Trophoblast cell (in vitro differentiated cells and primary cell): ENCODE results near the gene RBBP5.

Source experiments
- DNase-seq, 2 donors: peaks; one replicate each; pipeline ENCODE4 v3.0.0-alpha.2; 2016
- H2AFZ ChIP-seq: 2 replicates; pipeline ENCODE4 v1.6.1; 2013; ENCODE audit warnings: low read length, moderate library complexity, mild to moderate bottlenecking; ENCODE audit not compliant: insufficient read depth, poor library complexity
- H2AK5ac ChIP-seq: 2 replicates; pipeline ENCODE4 v1.6.1; 2013; ENCODE audit warnings: mild to moderate bottlenecking, low read length
- H2BK120ac ChIP-seq: 2 replicates; pipeline ENCODE4 v1.6.1; 2013; ENCODE audit warnings: low read length, mild to moderate bottlenecking, moderate library complexity; ENCODE audit not compliant: insufficient read depth, poor library complexity
- H2BK12ac ChIP-seq: 2 replicates; pipeline ENCODE4 v1.6.1; 2013; ENCODE audit warnings: mild to moderate bottlenecking, low read length, moderate library complexity
- H2BK5ac ChIP-seq: 2 replicates; pipeline ENCODE4 v1.6.1; 2013; ENCODE audit warnings: low read length, low read depth, moderate library complexity, mild to moderate bottlenecking; ENCODE audit not compliant: poor library complexity
- H3K14ac ChIP-seq: 2 replicates; pipeline ENCODE4 v1.6.1; 2013; ENCODE audit warnings: mild to moderate bottlenecking, low read length
- H3K18ac ChIP-seq: 2 replicates; pipeline ENCODE4 v1.6.1; 2013; ENCODE audit warnings: mild to moderate bottlenecking, low read length
- H3K23ac ChIP-seq: 2 replicates; pipeline ENCODE4 v1.6.1; 2013; ENCODE audit warnings: low read length
- H3K27ac ChIP-seq: 2 replicates; pipeline ENCODE4 v1.5.1; 2013; ENCODE audit warnings: low read depth, mild to moderate bottlenecking, inconsistent platforms, low read length, moderate library complexity
- H3K27me3 ChIP-seq: 2 replicates; pipeline ENCODE4 v1.6.1; 2013; ENCODE audit warnings: inconsistent platforms, mild to moderate bottlenecking, low read length, moderate library complexity; ENCODE audit not compliant: insufficient read depth
- H3K36me3 ChIP-seq, 2 experiments: 1 replicate in 1 of 2; 2 replicates in 1 of 2; pipeline ENCODE4 v1.6.1; 2013; ENCODE audit warnings: low read length in 2 of 2, mild to moderate bottlenecking in 2 of 2, moderate library complexity in 1 of 2; ENCODE audit not compliant: insufficient read depth in 2 of 2, control insufficient read depth in 1 of 2
- H3K4ac ChIP-seq: 2 replicates; pipeline ENCODE4 v1.6.1; 2013; ENCODE audit warnings: low read depth, mild to moderate bottlenecking, low read length, moderate library complexity
- H3K4me1 ChIP-seq, 2 experiments: 1 replicate in 1 of 2; 2 replicates in 1 of 2; pipeline ENCODE4 v1.6.1; 2013; ENCODE audit warnings: low read length in 2 of 2, mild to moderate bottlenecking in 2 of 2, moderate library complexity in 1 of 2; ENCODE audit not compliant: insufficient read depth in 2 of 2, control insufficient read depth in 1 of 2
- H3K4me2 ChIP-seq: 2 replicates; pipeline ENCODE4 v1.6.1; 2013; ENCODE audit warnings: inconsistent platforms, mild to moderate bottlenecking, low read length, moderate library complexity
- H3K4me3 ChIP-seq: 2 replicates; pipeline ENCODE4 v1.5.1; 2013; ENCODE audit warnings: mild to moderate bottlenecking, low read depth, low read length, inconsistent platforms
- H3K79me1 ChIP-seq: one replicate; pipeline ENCODE4 v1.6.1; 2013; ENCODE audit warnings: low read length
- H3K79me2 ChIP-seq: 2 replicates; pipeline ENCODE4 v1.6.1; 2013; ENCODE audit warnings: low read length, mild to moderate bottlenecking; ENCODE audit not compliant: control insufficient read depth, insufficient read depth, poor library complexity
- H3K9ac ChIP-seq: 2 replicates; pipeline ENCODE4 v1.6.1; 2013; ENCODE audit warnings: mild to moderate bottlenecking, low read length
- H3K9me3 ChIP-seq: 2 replicates; pipeline ENCODE4 v1.6.1; 2013; ENCODE audit warnings: low read depth, mild to moderate bottlenecking, control low read depth, inconsistent platforms, low read length; ENCODE audit not compliant: insufficient read depth
- H4K12ac ChIP-seq: 2 replicates; pipeline ENCODE4 v1.6.1; 2013; ENCODE audit warnings: low read depth, mild to moderate bottlenecking, low read length, moderate library complexity
- H4K8ac ChIP-seq: 2 replicates; pipeline ENCODE4 v1.6.1; 2013; ENCODE audit warnings: low read depth, mild to moderate bottlenecking, low read length, moderate library complexity
- H4K91ac ChIP-seq: one replicate; pipeline ENCODE4 v1.6.1; 2013; ENCODE audit warnings: low read depth, mild to moderate bottlenecking, low read length, moderate library complexity
- WGBS: extraction: QIAGEN DNeasy Blood & Tissue Kit; methylation state at CpG from one replicate; pipeline ENCODE4 v1.1.7; 2013; ENCODE audit warnings: missing lambda C conversion rate; ENCODE audit not compliant: insufficient read length, insufficient coverage; ENCODE audit errors: extremely low coverage; 5-methylcytosine and 5-hydroxymethylcytosine counted together

Gene RBBP5

GRCh38 chr1:205168291-205168690, 46.5 kb upstream of the RBBP5 start:
- Histone ChIP-seq H3K4me1 (no peaks in the 10 kb centered on the region), H4K91ac (no peak overlapping the region), H3K79me2 (no peaks in the 10 kb centered on the region), H3K27ac (no peak overlapping the region), H3K27me3 (no peaks in the 10 kb centered on the region), H2BK12ac (no peak overlapping the region), H4K12ac (no peak overlapping the region), H3K18ac (no peak overlapping the region), H3K4me2 (no peak overlapping the region), H3K36me3 (peaks cover 7 to 11% of the 10 kb centered on the region in 2 experiments), H3K23ac (no peak overlapping the region), H4K8ac (no peak overlapping the region), H3K79me1 (no peaks in the 10 kb centered on the region), H3K4me3 (no peak overlapping the region), H3K14ac (no peak overlapping the region), H3K9ac (no peak overlapping the region), H2AK5ac (no peak overlapping the region), H2AFZ (no peak overlapping the region), H2BK120ac (no peak overlapping the region), H3K9me3 (no peaks in the 10 kb centered on the region), H2BK5ac (no peak overlapping the region), H3K4ac (no peak overlapping the region)
- no CpG with 5 or more reads among the region's 1 CpG for WGBS
- no peak for DNase-seq

GRCh38 chr1:205162301-205162700, 40.5 kb upstream of the RBBP5 start:
- Histone ChIP-seq H3K36me3 (peaks cover 17 to 25% of the 10 kb centered on the region in 2 experiments), H2AFZ (no peak overlapping the region), H2AK5ac (no peak overlapping the region), H3K14ac (no peak overlapping the region), H3K9ac (no peak overlapping the region), H3K4me1 (no peaks in the 10 kb centered on the region), H4K12ac (no peak overlapping the region), H3K79me2 (no peaks in the 10 kb centered on the region), H4K91ac (no peak overlapping the region), H3K4me3 (no peak overlapping the region), H3K27ac (no peak overlapping the region), H3K79me1 (no peaks in the 10 kb centered on the region), H2BK12ac (no peak overlapping the region), H3K18ac (no peak overlapping the region), H3K27me3 (no peaks in the 10 kb centered on the region), H3K23ac (no peak overlapping the region), H2BK5ac (no peak overlapping the region), H4K8ac (no peak overlapping the region), H3K4ac (no peak overlapping the region), H3K4me2 (no peak overlapping the region), H2BK120ac (no peak overlapping the region), H3K9me3 (no peaks in the 10 kb centered on the region)
- DNase-seq: no peak
- WGBS: no CpG with 5 or more reads among the region's 1 CpG

- DNase-seq: no peak
- no peak overlapping the region for H2AFZ ChIP-seq
- no peak overlapping the region for H3K27ac ChIP-seq
- H4K8ac ChIP-seq: no peak overlapping the region
- no peak overlapping the region for H2BK120ac ChIP-seq
- no peak overlapping the region for H3K9ac ChIP-seq
- no peak overlapping the region for H4K12ac ChIP-seq
- H3K79me2 ChIP-seq: no peaks in the 10 kb centered on the region
- H3K18ac ChIP-seq: no peak overlapping the region
- H3K9me3 ChIP-seq: peaks cover 2% of the 10 kb centered on the region
- no peak overlapping the region for H3K4ac ChIP-seq
- H3K36me3 ChIP-seq: peaks cover 22 to 33% of the 10 kb centered on the region in 2 experiments
- H4K91ac ChIP-seq: no peak overlapping the region
- no peak overlapping the region for H2AK5ac ChIP-seq
- no peak overlapping the region for H3K14ac ChIP-seq
- H3K4me3 ChIP-seq: no peak overlapping the region
- H2BK12ac ChIP-seq: no peak overlapping the region
- no peak overlapping the region for H3K4me2 ChIP-seq
- H2BK5ac ChIP-seq: no peak overlapping the region
- no peaks in the 10 kb centered on the region for H3K4me1 ChIP-seq
- no peaks in the 10 kb centered on the region for H3K79me1 ChIP-seq
- WGBS: no CpG with 5 or more reads among the region's 6 CpGs
- no peak overlapping the region for H3K23ac ChIP-seq
- H3K27me3 ChIP-seq: no peaks in the 10 kb centered on the region
Observed at GRCh38 chr1:205161076-205161475, 39.3 kb upstream of the RBBP5 start.

- H3K9ac ChIP-seq: no peak overlapping the region
- H2BK5ac ChIP-seq: no peak overlapping the region
- no peaks in the 10 kb centered on the region for H3K4me1 ChIP-seq
- no peaks in the 10 kb centered on the region for H3K79me2 ChIP-seq
- no peaks in the 10 kb centered on the region for H3K27me3 ChIP-seq
- no peak overlapping the region for H3K23ac ChIP-seq
- no peak overlapping the region for H4K12ac ChIP-seq
- H2AK5ac ChIP-seq: no peak overlapping the region
- no peak overlapping the region for H4K91ac ChIP-seq
- H3K4me3 ChIP-seq: no peak overlapping the region
- no peak overlapping the region for H3K27ac ChIP-seq
- no peak overlapping the region for H3K4ac ChIP-seq
- DNase-seq: no peak
- peaks cover 30 to 36% of the 10 kb centered on the region in 2 experiments for H3K36me3 ChIP-seq
- no peak overlapping the region for H3K4me2 ChIP-seq
- H2BK120ac ChIP-seq: no peak overlapping the region
- H3K79me1 ChIP-seq: no peaks in the 10 kb centered on the region
- peaks cover 7% of the 10 kb centered on the region for H3K9me3 ChIP-seq
- no peak overlapping the region for H3K14ac ChIP-seq
- H2BK12ac ChIP-seq: no peak overlapping the region
- no peak overlapping the region for H3K18ac ChIP-seq
- H4K8ac ChIP-seq: no peak overlapping the region
- no CpG with 5 or more reads among the region's 2 CpGs for WGBS
- no peak overlapping the region for H2AFZ ChIP-seq
Observed at GRCh38 chr1:205158048-205158616, 36.4 kb upstream of the RBBP5 start.
